Posterior cingulate gyrus (tissue), 11 donors: ENCODE data around the gene EPO.
"Not testable (repeated sequence)": the region's sequence is repeated elsewhere in the genome, so short reads cannot be mapped to it uniquely, and the experiment has no call there.

Experiments
- DNase-seq, 10 donors: peaks; one replicate each; pipeline versions ENCODE4 v3.0.0 to v3.0.0-alpha.2; 2020 to 2021; ENCODE audit warnings: mixed read lengths in 3 of 10
- intact Hi-C: fragments of 100-400 bp; cut with DNase I; formaldehyde crosslinking; loops from one replicate; pipeline ENCODE4 v1.15.1; 2023

Gene EPO

GRCh38 chr7:100693312-100694097 is 26.8 kb upstream of the EPO start:
- DNase-seq, result peak in 2 of 10 donors; percentile 33 to 78
- intact Hi-C loops, result loop anchor here (5.0 kb wide), 2 partner anchors 106 to 226 kb away; partner anchors contain the start of genes FBXO24 and LRCH4

GRCh38 chr7:100694098-100694745 is 26.0 kb upstream of the EPO start, which contains the start of gene GIGYF1:
Gene GIGYF1, minus strand, starts transcription at chr7:100694250. Its CDS starts 6,012 bp downstream, at chr7:100688238.
- DNase-seq, result peak; percentile 61 to 95 (median 72)
- intact Hi-C loops, result loop anchor here (5.0 kb wide), 2 partner anchors 107 to 227 kb away; partner anchors contain the start of genes FBXO24 and LRCH4

GRCh38 chr7:100696123-100696521 is 24.1 kb upstream of the EPO start:
- intact Hi-C loops, result no loop called here
- DNase-seq, result peak in 2 of 10 donors; percentile 18 to 36

GRCh38 chr7:100699018-100699417 is 21.2 kb upstream of the EPO start:
- no peak for DNase-seq
- intact Hi-C loops, result no loop called here

DNA sequence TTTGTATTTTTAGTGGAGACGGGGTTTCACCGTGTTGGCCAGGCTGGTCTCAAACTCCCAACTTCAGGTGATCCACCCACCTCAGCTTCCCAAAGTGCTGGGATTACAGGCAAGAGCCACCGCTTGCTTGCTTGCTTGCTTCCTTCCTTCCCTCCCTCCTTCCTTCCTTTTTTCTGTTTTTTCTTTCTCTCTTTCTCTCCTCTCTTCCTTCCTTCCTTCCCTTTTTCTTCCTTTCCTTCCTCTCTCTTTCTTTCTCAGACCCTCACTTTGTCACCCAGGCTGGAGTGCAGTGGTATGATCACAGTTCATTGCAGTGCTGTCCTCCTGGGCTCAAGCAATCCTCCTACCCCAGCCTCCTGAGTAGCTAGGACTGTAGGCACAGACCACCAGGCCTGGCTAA is 19.2 kb upstream of the EPO start:
- intact Hi-C loops, DNase-seq: not testable (repeated sequence)

DNA sequence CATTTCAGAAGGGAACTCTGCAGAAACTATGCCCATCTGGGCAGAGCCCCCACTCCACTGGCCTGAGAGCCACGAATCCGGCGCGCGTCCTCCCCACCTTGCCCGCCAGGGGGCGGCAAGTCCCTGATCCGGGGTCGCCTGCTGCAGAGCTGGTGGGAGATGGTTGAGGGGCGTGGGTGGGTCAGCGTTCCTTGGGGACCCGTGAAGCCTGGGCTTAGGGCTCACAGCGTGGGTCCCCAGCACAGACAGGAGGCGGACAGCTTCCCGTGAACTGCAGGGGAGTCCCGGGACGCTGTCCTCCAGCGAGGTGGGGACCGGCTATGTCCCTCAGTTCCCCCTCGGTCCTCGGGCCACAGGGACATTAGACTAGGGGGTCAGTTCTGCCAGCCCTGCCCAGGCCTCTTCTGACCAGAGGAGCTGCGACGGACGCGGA is 14.9 kb upstream of the EPO start:
- peak; percentile 65 to 97 (median 81) for DNase-seq
- intact Hi-C loops, result loop anchor here (1.0 to 2.0 kb wide), 2 partner anchors 21 to 147 kb away; partner anchors contain the start of gene SLC12A9

DNA sequence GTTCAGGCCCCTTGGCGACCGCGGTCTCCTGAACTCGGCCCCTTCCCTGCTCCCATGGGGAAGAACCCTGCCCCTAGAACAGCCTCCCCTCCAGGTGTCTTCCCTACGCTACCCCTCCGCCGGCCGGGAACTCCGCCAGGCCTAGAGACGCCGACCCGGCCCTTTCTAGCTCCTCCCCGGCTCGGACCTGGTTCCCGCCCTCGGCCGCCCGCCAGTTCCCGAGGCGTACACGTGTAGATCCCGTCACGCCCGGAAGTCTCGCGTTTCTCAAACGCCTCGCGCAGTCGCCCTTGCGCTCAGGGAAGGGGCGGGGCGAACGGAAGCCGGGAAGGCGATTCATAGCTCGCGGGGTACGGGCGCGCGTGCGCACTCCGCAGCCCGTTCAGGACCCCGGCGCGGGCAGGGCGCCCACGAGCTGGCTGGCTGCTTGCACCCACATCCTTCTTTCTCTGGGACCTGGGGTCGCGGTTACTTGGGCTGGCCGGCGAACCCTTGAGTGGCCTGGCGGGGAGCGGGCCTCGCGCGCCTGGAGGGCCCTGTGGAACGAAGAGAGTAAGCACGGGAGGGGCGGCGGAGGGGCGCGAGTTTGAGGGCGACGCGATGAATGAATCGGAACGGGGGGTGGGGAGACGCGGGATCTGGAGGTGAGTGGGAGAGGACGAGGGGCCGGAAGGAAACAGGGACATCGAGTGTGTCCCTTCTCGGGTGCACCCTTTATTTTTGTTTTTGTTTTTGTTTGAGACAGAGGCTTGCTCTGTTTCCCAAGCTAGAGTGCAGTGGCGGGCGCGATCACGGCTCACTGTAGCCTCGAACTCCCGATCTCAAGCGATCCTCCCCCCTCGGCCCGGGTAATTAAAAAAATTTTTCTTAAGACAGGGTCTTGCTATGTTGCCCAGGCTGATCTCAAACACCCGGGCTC is 14.3 kb upstream of the EPO start, which contains the start of gene POP7:
POP7 (plus strand) TSS at position 369 of the 919 bp plus-strand sequence. CDS start 710 bp downstream, outside the sequence.
- peak; percentile 92 to 99 (median 96) for DNase-seq
- intact Hi-C loops, result loop anchor here (1.0 to 2.0 kb wide), 2 partner anchors 21 to 146 kb away; partner anchors contain the start of gene SLC12A9

DNA sequence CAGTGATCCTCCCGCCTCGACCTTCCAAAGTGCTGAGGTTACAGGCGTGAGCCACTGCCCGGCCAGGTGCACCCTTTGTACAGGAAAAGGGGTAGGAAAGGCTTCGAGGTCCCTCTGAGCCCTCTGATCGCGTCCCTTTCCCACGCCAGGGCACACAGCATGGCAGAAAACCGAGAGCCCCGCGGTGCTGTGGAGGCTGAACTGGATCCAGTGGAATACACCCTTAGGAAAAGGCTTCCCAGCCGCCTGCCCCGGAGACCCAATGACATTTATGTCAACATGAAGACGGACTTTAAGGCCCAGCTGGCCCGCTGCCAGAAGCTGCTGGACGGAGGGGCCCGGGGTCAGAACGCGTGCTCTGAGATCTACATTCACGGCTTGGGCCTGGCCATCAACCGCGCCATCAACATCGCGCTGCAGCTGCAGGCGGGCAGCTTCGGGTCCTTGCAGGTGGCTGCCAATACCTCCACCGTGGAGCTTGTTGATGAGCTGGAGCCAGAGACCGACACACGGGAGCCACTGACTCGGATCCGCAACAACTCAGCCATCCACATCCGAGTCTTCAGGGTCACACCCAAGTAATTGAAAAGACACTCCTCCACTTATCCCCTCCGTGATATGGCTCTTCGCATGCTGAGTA is 13.5 kb upstream of the EPO start:
- DNase-seq, result peak in 1 of 10 donors; percentile 83
- intact Hi-C loops, result no loop called here

- intact Hi-C loops, result no loop called here
- no peak for DNase-seq
Observed at GRCh38 chr7:100708395-100708794, 11.9 kb upstream of the EPO start.

DNA sequence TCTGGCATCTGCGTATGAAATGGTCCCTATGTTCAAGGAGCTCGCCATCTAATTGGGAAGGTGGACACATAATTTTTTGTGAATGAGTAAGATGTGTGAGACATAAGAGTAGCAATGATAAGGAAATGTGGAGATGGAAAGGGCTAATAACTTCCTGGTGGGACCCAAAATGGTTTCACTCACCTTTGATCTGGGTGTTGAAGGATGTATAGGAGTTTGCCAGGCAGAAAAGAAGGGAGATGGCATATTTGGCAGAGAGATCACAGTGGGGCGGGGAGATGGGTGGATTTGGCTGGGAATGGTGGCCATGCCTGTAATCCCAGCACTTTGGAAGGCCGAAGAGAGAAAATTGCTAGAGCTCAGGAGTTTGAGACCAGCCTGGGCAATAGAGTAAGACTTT is 9.8 kb upstream of the EPO start:
- DNase-seq, result no peak
- intact Hi-C loops, result no loop called here

DNA sequence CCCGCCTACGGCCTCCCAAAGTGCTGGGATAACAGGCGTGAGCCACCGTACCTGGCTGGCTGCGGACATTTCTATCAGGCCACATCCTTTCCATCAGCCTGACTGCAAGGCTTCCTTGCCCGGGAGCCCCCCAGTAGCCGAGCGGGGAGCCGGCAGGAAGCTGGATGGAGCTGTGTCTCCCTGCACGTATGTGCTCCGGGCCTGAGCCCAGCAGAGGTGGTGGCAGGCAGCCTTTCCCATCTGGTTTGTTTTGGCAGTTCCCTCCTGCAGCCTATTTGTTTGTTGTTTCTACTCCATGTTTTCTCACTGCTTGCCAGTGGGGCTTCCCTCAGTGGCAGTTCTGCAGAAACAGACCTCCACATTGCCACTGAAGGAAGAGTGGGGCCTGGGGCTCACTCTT is 8.9 kb upstream of the EPO start:
- intact Hi-C loops, result no loop called here
- DNase-seq, result peak in 1 of 10 donors; percentile 83

GRCh38 chr7:100714725-100715124 is 5.5 kb upstream of the EPO start:
- no peak for DNase-seq
- intact Hi-C loops, result no loop called here

GRCh38 chr7:100717073-100717472 is 3.2 kb upstream of the EPO start:
- DNase-seq, intact Hi-C loops: not testable (repeated sequence)

DNA sequence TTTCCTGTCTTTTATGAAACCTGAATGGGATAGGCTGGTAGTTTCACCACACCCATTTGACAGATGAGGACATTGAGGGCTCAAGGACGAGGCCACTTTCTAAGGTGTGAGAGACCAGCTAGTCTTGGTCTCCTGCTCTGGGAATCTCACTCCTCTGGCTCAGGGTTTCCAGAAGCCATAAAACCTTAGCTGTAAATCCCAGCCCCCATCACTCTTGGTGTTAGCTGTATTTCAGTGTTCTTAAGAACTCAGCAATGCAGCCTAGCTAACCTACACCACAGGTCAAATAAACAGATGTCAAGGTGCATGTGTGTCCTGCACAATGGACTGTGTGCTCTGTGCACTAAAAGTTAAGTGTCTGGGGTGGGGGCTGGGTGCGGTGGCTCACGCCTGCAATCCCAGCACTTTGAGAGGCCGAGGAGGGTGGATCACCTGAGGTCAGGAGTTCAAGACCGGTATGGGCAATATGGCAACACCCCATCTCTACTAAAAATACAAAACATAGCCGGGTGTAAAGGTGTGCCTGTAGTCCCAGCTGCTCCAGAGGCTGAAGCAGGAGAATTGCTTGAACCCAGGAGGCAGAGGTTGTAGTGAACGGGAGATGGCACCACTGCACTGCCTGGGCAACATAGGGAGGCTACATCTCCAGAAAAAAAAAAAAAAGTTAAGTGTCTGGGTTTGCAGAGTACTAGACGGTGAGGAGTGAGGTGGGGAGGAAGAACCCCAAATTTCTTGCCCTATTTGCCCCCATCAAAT is 567 bp upstream of the EPO start:
- DNase-seq, result peak in 1 of 10 donors; percentile 8
- intact Hi-C loops, result no loop called here

- intact Hi-C loops, result no loop called here
- DNase-seq, result no peak
Observed at GRCh38 chr7:100720671-100721504, 620 bp downstream of the EPO start.

GRCh38 chr7:100721505-100721812 is 1.2 kb downstream of the EPO start:
- intact Hi-C loops, result no loop called here
- no peak for DNase-seq

DNA sequence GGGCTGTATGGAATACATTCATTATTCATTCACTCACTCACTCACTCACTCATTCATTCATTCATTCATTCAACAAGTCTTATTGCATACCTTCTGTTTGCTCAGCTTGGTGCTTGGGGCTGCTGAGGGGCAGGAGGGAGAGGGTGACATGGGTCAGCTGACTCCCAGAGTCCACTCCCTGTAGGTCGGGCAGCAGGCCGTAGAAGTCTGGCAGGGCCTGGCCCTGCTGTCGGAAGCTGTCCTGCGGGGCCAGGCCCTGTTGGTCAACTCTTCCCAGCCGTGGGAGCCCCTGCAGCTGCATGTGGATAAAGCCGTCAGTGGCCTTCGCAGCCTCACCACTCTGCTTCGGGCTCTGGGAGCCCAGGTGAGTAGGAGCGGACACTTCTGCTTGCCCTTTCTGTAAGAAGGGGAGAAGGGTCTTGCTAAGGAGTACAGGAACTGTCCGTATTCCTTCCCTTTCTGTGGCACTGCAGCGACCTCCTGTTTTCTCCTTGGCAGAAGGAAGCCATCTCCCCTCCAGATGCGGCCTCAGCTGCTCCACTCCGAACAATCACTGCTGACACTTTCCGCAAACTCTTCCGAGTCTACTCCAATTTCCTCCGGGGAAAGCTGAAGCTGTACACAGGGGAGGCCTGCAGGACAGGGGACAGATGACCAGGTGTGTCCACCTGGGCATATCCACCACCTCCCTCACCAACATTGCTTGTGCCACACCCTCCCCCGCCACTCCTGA is 2.4 kb downstream of the EPO start:
- intact Hi-C loops, result no loop called here

More for the DNA sequence above, 2.4 kb downstream of the EPO start:
- DNase-seq, result no peak
